ENCODE data around the gene CEP152. TPM values are rescaled to one million over a fixed set of nuclear protein-coding genes. Genes with fewer than 3 reads are reported as not detected.

CEP152 gene
- total RNA-seq, 2 donors from 2014 or later, result 3.6 to 7.9 TPM

- WGBS, 2 donors, result 26 to 32% methylated on average over 2 of the region's 2 CpGs
- Histone ChIP-seq H3K27me3 (no peaks in the 10 kb centered on the region), H3K9me3 (no peaks in the 10 kb centered on the region), H3K27ac (no peak overlapping the region), H3K4me3 (no peak overlapping the region), H3K36me3 (replicated peaks in 1 of 2; ENCODE audit: insufficient read depth in 1 of 2, low read depth in 2 of 2) (peaks cover 0 to 7% of the 10 kb centered on the region in 2 donors), H3K4me1 (peaks cover 13% of the 10 kb centered on the region)
- no peak for ATAC-seq
- no peak for DNase-seq
- intact Hi-C loops (cut with DNase I), result no loop called here
- TF ChIP-seq POLR2A (IDR thresholded peaks at IDR 0.05), result no peak
- no peak for TF ChIP-seq CTCF (IDR thresholded peaks at IDR 0.05)
Measured at GRCh38 chr15:48785712-48786111, 25.2 kb downstream of the CEP152 start.

- no peaks in the 10 kb centered on the region for H3K9me3 ChIP-seq
- H3K4me3 ChIP-seq, result no peak overlapping the region
- no peak overlapping the region for H3K27ac ChIP-seq
- no peak for TF ChIP-seq CTCF (IDR thresholded peaks at IDR 0.05)
- TF ChIP-seq POLR2A (IDR thresholded peaks at IDR 0.05), result no peak
- peaks cover 13% of the 10 kb centered on the region for H3K4me1 ChIP-seq
- no peaks in the 10 kb centered on the region for H3K27me3 ChIP-seq
- DNase-seq (peak in 3 of 4 donors; percentile 17 to 58 (median 22)), ATAC-seq (peak; percentile 38)
- WGBS, 2 donors, result 8 to 22% methylated on average over 3 of the region's 3 CpGs
- intact Hi-C loops (cut with DNase I), result no loop called here
- H3K36me3 ChIP-seq (replicated peaks in 1 of 2; ENCODE audit: insufficient read depth in 1 of 2, low read depth in 2 of 2), result peaks cover 0 to 7% of the 10 kb centered on the region in 2 donors
Measured at GRCh38 chr15:48785195-48785594, 25.7 kb downstream of the CEP152 start.

- no peak overlapping the region for H3K4me3 ChIP-seq
- H3K4me1 ChIP-seq, result peaks cover 13% of the 10 kb centered on the region
- DNase-seq, result no peak
- H3K36me3 ChIP-seq (replicated peaks in 1 of 2; ENCODE audit: insufficient read depth in 1 of 2, low read depth in 2 of 2), result peaks cover 0 to 7% of the 10 kb centered on the region in 2 donors
- H3K27me3 ChIP-seq, result no peaks in the 10 kb centered on the region
- intact Hi-C loops (cut with DNase I), result no loop called here
- no peaks in the 10 kb centered on the region for H3K9me3 ChIP-seq
- no peak overlapping the region for H3K27ac ChIP-seq
- TF ChIP-seq POLR2A (IDR thresholded peaks at IDR 0.05) (no peak), CTCF (IDR thresholded peaks at IDR 0.05) (no peak)
- WGBS, 2 donors, result 83 to 84% methylated on average over 2 of the region's 2 CpGs
- ATAC-seq, result no peak
Measured at GRCh38 chr15:48784756-48785155, 26.1 kb downstream of the CEP152 start.

DNA sequence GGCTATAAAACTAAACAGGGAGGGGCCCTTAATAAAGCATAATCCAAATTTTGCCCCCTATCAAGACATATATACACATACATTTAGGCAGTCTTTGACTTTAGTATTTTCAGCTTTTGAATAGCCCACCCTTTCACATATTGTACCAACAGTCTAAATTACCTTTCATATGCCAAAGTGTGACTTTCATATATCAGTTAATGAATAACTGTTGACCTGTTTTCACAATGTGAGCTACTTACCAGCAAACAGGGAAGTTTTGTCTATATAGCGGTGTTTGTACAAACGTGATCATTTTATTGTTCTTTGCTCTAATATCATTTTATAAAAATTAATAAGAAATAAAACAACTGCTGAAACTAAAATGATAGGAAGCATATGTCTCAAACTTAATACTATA, 28.0 kb downstream of the CEP152 start:
- intact Hi-C loops (cut with DNase I), result no loop called here
- DNase-seq (no peak), ATAC-seq (no peak)
- Histone ChIP-seq H3K4me1 (peaks cover 13% of the 10 kb centered on the region), H3K27me3 (no peaks in the 10 kb centered on the region), H3K9me3 (no peaks in the 10 kb centered on the region), H3K36me3 (replicated peaks in 1 of 2; ENCODE audit: insufficient read depth in 1 of 2, low read depth in 2 of 2) (peaks cover 0 to 4% of the 10 kb centered on the region in 2 donors), H3K27ac (no peak overlapping the region), H3K4me3 (no peak overlapping the region)
- WGBS, 2 donors, result 57 to 69% methylated on average over 2 of the region's 2 CpGs
- TF ChIP-seq POLR2A (IDR thresholded peaks at IDR 0.05) (no peak), CTCF (IDR thresholded peaks at IDR 0.05) (no peak)

- no peaks in the 10 kb centered on the region for H3K27me3 ChIP-seq
- 95 to 99% methylated on average over 5 of the region's 5 CpGs for WGBS, 2 donors
- H3K4me1 ChIP-seq, result peaks cover 13% of the 10 kb centered on the region
- no peak overlapping the region for H3K4me3 ChIP-seq
- no peak for TF ChIP-seq CTCF (IDR thresholded peaks at IDR 0.05)
- TF ChIP-seq POLR2A (IDR thresholded peaks at IDR 0.05), result no peak
- no peaks in the 10 kb centered on the region for H3K9me3 ChIP-seq
- H3K36me3 ChIP-seq (replicated peaks in 1 of 2; ENCODE audit: insufficient read depth in 1 of 2, low read depth in 2 of 2), result peaks cover 0 to 4% of the 10 kb centered on the region in 2 donors
- intact Hi-C loops (cut with DNase I), result no loop called here
- no peak overlapping the region for H3K27ac ChIP-seq
- DNase-seq (no peak), ATAC-seq (no peak)
Measured at GRCh38 chr15:48781481-48782081, 29.3 kb downstream of the CEP152 start.
